OCI-LY1 (cell line): ENCODE measurements around the gene CDC73.

Experiments used
- CTCF ChIP-seq: fragments of 200-600 bp; sonication (generic), shearing (Covaris generic); IDR thresholded peaks from 2 replicates; pipeline ENCODE4 v1.5.1; 2017; ENCODE audit warnings: mild to moderate bottlenecking, antibody characterized with exemption, low read length, moderate library complexity, mixed read lengths
- EZH2 ChIP-seq: fragments of 200-600 bp; sonication (generic), shearing (Covaris generic); IDR thresholded peaks from 2 replicates; pipeline ENCODE4 v1.8.0; 2017; ENCODE audit warnings: borderline replicate concordance, mixed run types, mild to moderate bottlenecking, antibody characterized with exemption, low read length, moderate library complexity, mixed read lengths

GRCh38 chr1:193265716-193266115 lies 143.9 kb downstream of the CDC73 start:
- no peak for TF ChIP-seq CTCF
- TF ChIP-seq EZH2: no peak
